A673 (cell line): ENCODE measurements around the gene NXPH2.

Source experiments
- CTCF ChIP-seq: fragments of 300-800, 200-600 bp; sonication (generic); conservative IDR thresholded peaks from 2 replicates; pipeline ENCODE4 v1.5.1; 2017; ENCODE audit warnings: low read depth, mild to moderate bottlenecking, antibody characterized with exemption, low read length, moderate library complexity, mixed read lengths
- EZH2 ChIP-seq: fragments of 200-600 bp; sonication (generic); IDR thresholded peaks from 2 replicates; pipeline ENCODE4 v1.6.1; 2017; ENCODE audit warnings: borderline replicate concordance, low read depth, mild to moderate bottlenecking, mixed read lengths, antibody characterized with exemption, low read length; ENCODE audit not compliant: poor library complexity, severe bottlenecking

DNA sequence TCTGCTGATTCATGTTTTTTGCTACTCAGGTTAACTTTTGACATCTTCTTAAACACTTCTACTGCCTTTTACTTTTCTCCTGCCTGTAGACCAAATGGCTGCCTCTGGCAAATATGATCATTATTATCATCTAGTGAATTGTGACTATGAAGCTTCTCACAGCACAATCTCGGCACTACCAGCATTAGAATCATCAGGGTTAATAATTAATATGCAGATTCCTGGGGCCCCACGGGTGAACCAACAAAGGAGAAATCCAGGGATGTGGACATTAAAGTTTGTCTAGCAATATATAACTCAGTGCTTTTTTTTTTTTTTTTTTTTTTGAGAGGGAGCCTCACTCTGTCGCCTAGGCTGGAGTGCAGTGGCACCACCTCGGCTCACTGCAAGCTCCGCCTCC lies 142.5 kb downstream of the NXPH2 start:
- TF ChIP-seq CTCF (no peak), EZH2 (no peak)
